IMR-90 (cell line): Measurements from ENCODE around the gene PRR12. TPM values are rescaled to one million over a fixed set of nuclear protein-coding genes. Genes with fewer than 3 reads are reported as not detected.

ENCODE experiments used
- ATAC-seq: fragments of 200-7000 bp; cut with Tn5 transposase; 2 replicates; pipeline ENCODE4 v1.9.1; 2020; ENCODE audit warnings: low read depth, mild to moderate bottlenecking, moderate library complexity
- BruUV-seq: library from RNA; stranded (reverse); fragments of 400-500 nt; replicated peaks from 2 replicates; lab custom pipeline; 2021; lab: Mats Ljungman, UMichigan
- CTCF ChIA-PET: fragments of 300-600 bp; formaldehyde crosslinking; extraction: SDS; loops from one replicate; lab custom pipeline; 2021; ENCODE audit warnings: antibody characterized with exemption; lab: Yijun Ruan, JAX
- POLR2A ChIA-PET: fragments of 300-600 bp; sonication (Branson Sonifier 250); formaldehyde crosslinking; loops from one replicate; lab custom pipeline; 2022; ENCODE audit warnings: antibody characterized with exemption; ENCODE audit not compliant: unreplicated experiment; lab: Charles Lee
- DNase-seq: peaks from one replicate; pipeline ENCODE4 v3.0.0; 2013
- H2AFZ ChIP-seq: replicated peaks from 2 replicates; pipeline ENCODE3; 2013; ENCODE audit warnings: low read length, mild to moderate bottlenecking; ENCODE audit not compliant: poor library complexity
- H2AK5ac ChIP-seq: 2 replicates; pipeline ENCODE4 v1.6.1; 2013; ENCODE audit warnings: low read depth, low read length, inconsistent platforms
- H2AK9ac ChIP-seq: replicated peaks from 2 replicates; pipeline ENCODE3; 2013; ENCODE audit warnings: mild to moderate bottlenecking, low read depth, low read length, moderate library complexity; ENCODE audit not compliant: poor library complexity
- H2BK120ac ChIP-seq: 2 replicates; pipeline ENCODE4 v1.6.1; 2013; ENCODE audit warnings: low read depth, low read length, inconsistent platforms
- H2BK15ac ChIP-seq: 3 replicates; pipeline ENCODE4 v1.6.1; 2013; ENCODE audit warnings: low read depth, low read length, inconsistent platforms
- H2BK20ac ChIP-seq: 2 replicates; pipeline ENCODE4 v1.6.1; 2013; ENCODE audit warnings: low read depth, mild to moderate bottlenecking, inconsistent platforms, low read length, moderate library complexity
- H2BK5ac ChIP-seq: 2 replicates; pipeline ENCODE4 v1.6.1; 2013; ENCODE audit warnings: mild to moderate bottlenecking, low read depth, low read length, inconsistent platforms; ENCODE audit not compliant: poor library complexity, severe bottlenecking
- H3K14ac ChIP-seq: replicated peaks from 2 replicates; pipeline ENCODE4 v1.6.1; 2013; ENCODE audit warnings: low read depth, low read length, inconsistent platforms
- H3K18ac ChIP-seq: 2 replicates; pipeline ENCODE4 v1.6.1; 2013; ENCODE audit warnings: low read depth, low read length, control low read depth
- H3K23ac ChIP-seq: 2 replicates; pipeline ENCODE4 v1.6.1; 2013; ENCODE audit warnings: low read depth, low read length, inconsistent platforms
- H3K27ac ChIP-seq: 2 replicates; pipeline ENCODE4 v1.5.1; 2013; ENCODE audit warnings: mild to moderate bottlenecking, control low read depth, low read length; ENCODE audit not compliant: insufficient read depth
- H3K27me3 ChIP-seq: 2 replicates; pipeline ENCODE4 v1.6.1; 2013; ENCODE audit warnings: low read length; ENCODE audit not compliant: control insufficient read depth, insufficient read depth
- H3K36me3 ChIP-seq: 2 replicates; pipeline ENCODE4 v1.6.1; 2013; ENCODE audit warnings: low read length, mixed read lengths; ENCODE audit not compliant: control insufficient read depth, insufficient read depth
- H3K4ac ChIP-seq: 2 replicates; pipeline ENCODE4 v1.6.1; 2013; ENCODE audit warnings: low read depth, low read length, inconsistent platforms
- H3K4me1 ChIP-seq: 2 replicates; pipeline ENCODE4 v1.6.1; 2013; ENCODE audit warnings: low read length, mixed read lengths; ENCODE audit not compliant: control insufficient read depth, insufficient read depth
- H3K4me2 ChIP-seq: 2 replicates; pipeline ENCODE4 v1.6.1; 2013; ENCODE audit warnings: low read depth, mild to moderate bottlenecking, control low read depth, low read length, moderate library complexity
- H3K4me3 ChIP-seq: 2 replicates; pipeline ENCODE4 v1.5.1; 2013; ENCODE audit warnings: low read depth, mild to moderate bottlenecking, control low read depth, low read length, moderate library complexity; ENCODE audit not compliant: insufficient read depth
- H3K56ac ChIP-seq: 2 replicates; pipeline ENCODE4 v1.6.1; 2013; ENCODE audit warnings: low read length, inconsistent platforms; ENCODE audit not compliant: insufficient read depth; ENCODE audit errors: extremely low read depth
- H3K79me1 ChIP-seq, 2 experiments: 2 replicates each; pipeline ENCODE4 v1.6.1; 2013; ENCODE audit warnings: low read length in 2 of 2, inconsistent platforms in 1 of 2, low read depth in 1 of 2
- H3K9ac ChIP-seq: 2 replicates; pipeline ENCODE4 v1.6.1; 2013; ENCODE audit warnings: low read depth, low read length, control low read depth
- H3K9me1 ChIP-seq: 2 replicates; pipeline ENCODE4 v1.6.1; 2013; ENCODE audit warnings: low read length, inconsistent platforms; ENCODE audit not compliant: insufficient read depth
- H3K9me3 ChIP-seq: 2 replicates; pipeline ENCODE4 v1.6.1; 2013; ENCODE audit warnings: low read length; ENCODE audit not compliant: control insufficient read depth, insufficient read depth
- H4K20me1 ChIP-seq: 2 replicates; pipeline ENCODE4 v1.6.1; 2013; ENCODE audit warnings: low read length, inconsistent platforms; ENCODE audit not compliant: insufficient read depth
- H4K5ac ChIP-seq: 2 replicates; pipeline ENCODE4 v1.6.1; 2013; ENCODE audit warnings: mild to moderate bottlenecking, low read depth, low read length, control low read depth
- H4K8ac ChIP-seq, 2 experiments: 2 replicates each; pipeline ENCODE4 v1.6.1; 2013; ENCODE audit warnings: low read depth in 2 of 2, low read length in 2 of 2, control low read depth in 1 of 2, inconsistent platforms in 1 of 2
- H4K91ac ChIP-seq: 2 replicates; pipeline ENCODE4 v1.6.1; 2013; ENCODE audit warnings: low read depth, low read length, inconsistent platforms; ENCODE audit not compliant: insufficient read depth
- BHLHE40 ChIP-seq: fragments of 150-350 bp; IDR thresholded peaks from 2 replicates; pipeline ENCODE4 v1.6.1; 2016; ENCODE audit warnings: mild to moderate bottlenecking, low read depth, low read length
- CHD1 ChIP-seq: IDR thresholded peaks from 2 replicates; pipeline ENCODE4 v1.6.1; 2012; ENCODE audit warnings: low read depth, low read length, improper control_type of control experiment
- CTCF ChIP-seq: conservative IDR thresholded peaks from 2 replicates; pipeline ENCODE4 v1.5.1; 2012; ENCODE audit warnings: mild to moderate bottlenecking, low read depth, low read length, improper control_type of control experiment
- FOS ChIP-seq: fragments of 150-350 bp; IDR thresholded peaks from 2 replicates; pipeline ENCODE4 v1.6.1; 2016; ENCODE audit warnings: low read depth, low read length
- MAFK ChIP-seq: IDR thresholded peaks from 2 replicates; pipeline ENCODE4 v1.6.1; 2012; ENCODE audit warnings: low read depth, low read length, improper control_type of control experiment
- NFE2L2 ChIP-seq: fragments of 150-350 bp; IDR thresholded peaks from 2 replicates; pipeline ENCODE4 v1.6.1; 2016; ENCODE audit warnings: low read depth, mild to moderate bottlenecking, low read length
- POLR2A ChIP-seq: IDR thresholded peaks from 2 replicates; pipeline ENCODE4 v1.6.1; 2012; ENCODE audit warnings: mild to moderate bottlenecking, low read depth, low read length
- RFX5 ChIP-seq: IDR thresholded peaks from 2 replicates; pipeline ENCODE4 v1.8.0; 2012; ENCODE audit warnings: low read depth, mild to moderate bottlenecking, low read length, moderate library complexity
- SMC3 ChIP-seq: fragments of 150-350 bp; IDR thresholded peaks from 2 replicates; pipeline ENCODE4 v1.6.1; 2016; ENCODE audit warnings: low read depth, mild to moderate bottlenecking, antibody characterized with exemption, low read length, moderate library complexity
- USF2 ChIP-seq: fragments of 150-350 bp; IDR thresholded peaks from 2 replicates; pipeline ENCODE4 v1.6.1; 2017; ENCODE audit warnings: mild to moderate bottlenecking, antibody characterized with exemption, low read length, low read depth
- WGBS, 2 experiments: methylation state at CpG; one replicate each; pipeline versions ENCODE4 v1.1.5 to v1.1.7; 2013; ENCODE audit warnings: missing lambda C conversion rate in 2 of 2; ENCODE audit not compliant: insufficient read length in 1 of 2; ENCODE audit errors: extremely low coverage in 2 of 2; 5-methylcytosine and 5-hydroxymethylcytosine counted together
- dilution Hi-C: fragments of 300-500 bp; cut with HindIII; formaldehyde crosslinking; loops from one replicate; pipeline ENCODE4 v1.14.3; 2018; ENCODE audit warnings: low sequenced_read_pairs; ENCODE audit not compliant: unreplicated experiment
- in situ Hi-C: fragments of 300-500 bp; cut with MboI; formaldehyde crosslinking; loops from 3 replicates; pipeline ENCODE4 v1.14.3; 2019; ENCODE audit warnings: low sequenced_read_pairs, inconsistent platforms, mixed read lengths
- intact Hi-C: fragments of 100-400 bp; cut with micrococcal nuclease; formaldehyde crosslinking; loops from 2 replicates; pipeline ENCODE4 v1.10.0; 2022
- polyA plus RNA-seq, 3 experiments: library from polyadenylated mRNA; depleted of rRNA; stranded (reverse); fragments of >200 nt; gene quantifications; 2 replicates each; pipeline ENCODE4 v1.2.3, GENCODE V29; 2012; ENCODE audit warnings: low replicate concordance in 1 of 3
- total RNA-seq: library from RNA; depleted of rRNA; stranded (reverse); fragments of >200 nt; gene quantifications from 2 replicates; pipeline ENCODE4 v1.2.3, GENCODE V29; 2012

The PRR12 gene
- total and polyA plus RNA-seq, 2 of the 4 experiments (the other 2 are of a cell fraction), result 0.36 to 4.1 TPM

- DNase-seq, result no peak
- POLR2A ChIA-PET, result no interaction called here
These were observed 33.2 kb upstream of the PRR12 start for GRCh38 chr19:49557641-49558325.

More at GRCh38 chr19:49557641-49558325, 33.2 kb upstream of the PRR12 start:
- Histone ChIP-seq H3K27me3 (no peaks in the 10 kb centered on the region), H2BK20ac (no peak overlapping the region), H2BK15ac (no peak overlapping the region), H3K79me1 (peaks cover 16 to 30% of the 10 kb centered on the region in 2 experiments), H3K4me3 (no peak overlapping the region), H2BK120ac (no peak overlapping the region), H2AFZ (peak overlapping the region; percentile 52), H3K9me1 (0 out of 2 replicates have a peak, but pooled peaks cover 6% of the 10 kb centered on the region), H3K27ac (no peak overlapping the region), H4K20me1 (peaks cover 24% of the 10 kb centered on the region), H3K36me3 (peaks cover 57% of the 10 kb centered on the region), H3K9ac (no peak overlapping the region), H4K8ac (no peak overlapping the region), H2BK5ac (no peak overlapping the region), H3K4me1 (no peaks in the 10 kb centered on the region), H2AK9ac (peak overlapping the region; percentile 13), H3K4ac (no peak overlapping the region), H3K9me3 (no peaks in the 10 kb centered on the region), H3K23ac (no peak overlapping the region), H3K18ac (no peak overlapping the region), H3K14ac (no peak overlapping the region), H3K56ac (no peak overlapping the region), H3K4me2 (no peak overlapping the region), H4K91ac (no peak overlapping the region), H2AK5ac (no peak overlapping the region), H4K5ac (no peak overlapping the region)
- no TSS peak for BruUV-seq
- 91% methylated on average over 8 of the region's 18 CpGs; no CpG with 5 or more reads in 1 of the 2 experiments for WGBS, 2 experiments
- CTCF ChIA-PET, result no interaction called here
- intact Hi-C loops, result no loop called here
- no peak for ATAC-seq
- in situ Hi-C loops, result loop anchor here (25.0 kb wide), 1 partner anchor 295 kb away; no protein-coding TSS in a partner anchor
- dilution Hi-C loops, result no loop called here
- TF ChIP-seq MAFK (no peak), POLR2A (no peak), BHLHE40 (no peak), NFE2L2 (no peak), CTCF (no peak), SMC3 (no peak), CHD1 (no peak), FOS (no peak), RFX5 (no peak), USF2 (no peak)
